IMR-90 (cell line): ENCODE measurements around the gene SPTBN5. TPM values are rescaled to one million over a fixed set of nuclear protein-coding genes. Genes with fewer than 3 reads are reported as not detected.

Experiments
- ATAC-seq: fragments of 200-7000 bp; cut with Tn5 transposase; 2 replicates; pipeline ENCODE4 v1.9.1; 2020; ENCODE audit warnings: low read depth, mild to moderate bottlenecking, moderate library complexity
- BruUV-seq: library from RNA; stranded (reverse); fragments of 400-500 nt; replicated peaks from 2 replicates; lab custom pipeline; 2021; lab: Mats Ljungman, UMichigan
- CTCF ChIA-PET: fragments of 300-600 bp; formaldehyde crosslinking; extraction: SDS; loops from one replicate; lab custom pipeline; 2021; ENCODE audit warnings: antibody characterized with exemption; lab: Yijun Ruan, JAX
- POLR2A ChIA-PET: fragments of 300-600 bp; sonication (Branson Sonifier 250); formaldehyde crosslinking; loops from one replicate; lab custom pipeline; 2022; ENCODE audit warnings: antibody characterized with exemption; ENCODE audit not compliant: unreplicated experiment; lab: Charles Lee
- DNase-seq: peaks from one replicate; pipeline ENCODE4 v3.0.0; 2013
- H2AFZ ChIP-seq: replicated peaks from 2 replicates; pipeline ENCODE3; 2013; ENCODE audit warnings: low read length, mild to moderate bottlenecking; ENCODE audit not compliant: poor library complexity
- H2AK5ac ChIP-seq: 2 replicates; pipeline ENCODE4 v1.6.1; 2013; ENCODE audit warnings: low read depth, low read length, inconsistent platforms
- H2AK9ac ChIP-seq: replicated peaks from 2 replicates; pipeline ENCODE3; 2013; ENCODE audit warnings: mild to moderate bottlenecking, low read depth, low read length, moderate library complexity; ENCODE audit not compliant: poor library complexity
- H2BK120ac ChIP-seq: 2 replicates; pipeline ENCODE4 v1.6.1; 2013; ENCODE audit warnings: low read depth, low read length, inconsistent platforms
- H2BK15ac ChIP-seq: 3 replicates; pipeline ENCODE4 v1.6.1; 2013; ENCODE audit warnings: low read depth, low read length, inconsistent platforms
- H2BK20ac ChIP-seq: 2 replicates; pipeline ENCODE4 v1.6.1; 2013; ENCODE audit warnings: low read depth, mild to moderate bottlenecking, inconsistent platforms, low read length, moderate library complexity
- H2BK5ac ChIP-seq: 2 replicates; pipeline ENCODE4 v1.6.1; 2013; ENCODE audit warnings: mild to moderate bottlenecking, low read depth, low read length, inconsistent platforms; ENCODE audit not compliant: poor library complexity, severe bottlenecking
- H3K14ac ChIP-seq: replicated peaks from 2 replicates; pipeline ENCODE4 v1.6.1; 2013; ENCODE audit warnings: low read depth, low read length, inconsistent platforms
- H3K18ac ChIP-seq: 2 replicates; pipeline ENCODE4 v1.6.1; 2013; ENCODE audit warnings: low read depth, low read length, control low read depth
- H3K23ac ChIP-seq: 2 replicates; pipeline ENCODE4 v1.6.1; 2013; ENCODE audit warnings: low read depth, low read length, inconsistent platforms
- H3K27ac ChIP-seq: 2 replicates; pipeline ENCODE4 v1.5.1; 2013; ENCODE audit warnings: mild to moderate bottlenecking, control low read depth, low read length; ENCODE audit not compliant: insufficient read depth
- H3K27me3 ChIP-seq: 2 replicates; pipeline ENCODE4 v1.6.1; 2013; ENCODE audit warnings: low read length; ENCODE audit not compliant: control insufficient read depth, insufficient read depth
- H3K36me3 ChIP-seq: 2 replicates; pipeline ENCODE4 v1.6.1; 2013; ENCODE audit warnings: low read length, mixed read lengths; ENCODE audit not compliant: control insufficient read depth, insufficient read depth
- H3K4ac ChIP-seq: 2 replicates; pipeline ENCODE4 v1.6.1; 2013; ENCODE audit warnings: low read depth, low read length, inconsistent platforms
- H3K4me1 ChIP-seq: 2 replicates; pipeline ENCODE4 v1.6.1; 2013; ENCODE audit warnings: low read length, mixed read lengths; ENCODE audit not compliant: control insufficient read depth, insufficient read depth
- H3K4me2 ChIP-seq: 2 replicates; pipeline ENCODE4 v1.6.1; 2013; ENCODE audit warnings: low read depth, mild to moderate bottlenecking, control low read depth, low read length, moderate library complexity
- H3K4me3 ChIP-seq: 2 replicates; pipeline ENCODE4 v1.5.1; 2013; ENCODE audit warnings: low read depth, mild to moderate bottlenecking, control low read depth, low read length, moderate library complexity; ENCODE audit not compliant: insufficient read depth
- H3K56ac ChIP-seq: 2 replicates; pipeline ENCODE4 v1.6.1; 2013; ENCODE audit warnings: low read length, inconsistent platforms; ENCODE audit not compliant: insufficient read depth; ENCODE audit errors: extremely low read depth
- H3K79me1 ChIP-seq, 2 experiments: 2 replicates each; pipeline ENCODE4 v1.6.1; 2013; ENCODE audit warnings: low read length in 2 of 2, inconsistent platforms in 1 of 2, low read depth in 1 of 2
- H3K9ac ChIP-seq: 2 replicates; pipeline ENCODE4 v1.6.1; 2013; ENCODE audit warnings: low read depth, low read length, control low read depth
- H3K9me1 ChIP-seq: 2 replicates; pipeline ENCODE4 v1.6.1; 2013; ENCODE audit warnings: low read length, inconsistent platforms; ENCODE audit not compliant: insufficient read depth
- H3K9me3 ChIP-seq: 2 replicates; pipeline ENCODE4 v1.6.1; 2013; ENCODE audit warnings: low read length; ENCODE audit not compliant: control insufficient read depth, insufficient read depth
- H4K20me1 ChIP-seq: 2 replicates; pipeline ENCODE4 v1.6.1; 2013; ENCODE audit warnings: low read length, inconsistent platforms; ENCODE audit not compliant: insufficient read depth
- H4K5ac ChIP-seq: 2 replicates; pipeline ENCODE4 v1.6.1; 2013; ENCODE audit warnings: mild to moderate bottlenecking, low read depth, low read length, control low read depth
- H4K8ac ChIP-seq, 2 experiments: 2 replicates each; pipeline ENCODE4 v1.6.1; 2013; ENCODE audit warnings: low read depth in 2 of 2, low read length in 2 of 2, control low read depth in 1 of 2, inconsistent platforms in 1 of 2
- H4K91ac ChIP-seq: 2 replicates; pipeline ENCODE4 v1.6.1; 2013; ENCODE audit warnings: low read depth, low read length, inconsistent platforms; ENCODE audit not compliant: insufficient read depth
- BHLHE40 ChIP-seq: fragments of 150-350 bp; IDR thresholded peaks from 2 replicates; pipeline ENCODE4 v1.6.1; 2016; ENCODE audit warnings: mild to moderate bottlenecking, low read depth, low read length
- CEBPB ChIP-seq: IDR thresholded peaks from 2 replicates; pipeline ENCODE4 v1.6.1; 2012; ENCODE audit warnings: low read depth, low read length, improper control_type of control experiment
- CHD1 ChIP-seq: IDR thresholded peaks from 2 replicates; pipeline ENCODE4 v1.6.1; 2012; ENCODE audit warnings: low read depth, low read length, improper control_type of control experiment
- CTCF ChIP-seq: conservative IDR thresholded peaks from 2 replicates; pipeline ENCODE4 v1.5.1; 2012; ENCODE audit warnings: mild to moderate bottlenecking, low read depth, low read length, improper control_type of control experiment
- ELK1 ChIP-seq: fragments of 150-350 bp; IDR thresholded peaks from 2 replicates; pipeline ENCODE4 v1.6.1; 2016; ENCODE audit warnings: low read depth, mild to moderate bottlenecking, low read length, moderate library complexity, borderline replicate concordance
- FOS ChIP-seq: fragments of 150-350 bp; IDR thresholded peaks from 2 replicates; pipeline ENCODE4 v1.6.1; 2016; ENCODE audit warnings: low read depth, low read length
- MAFK ChIP-seq: IDR thresholded peaks from 2 replicates; pipeline ENCODE4 v1.6.1; 2012; ENCODE audit warnings: low read depth, low read length, improper control_type of control experiment
- MAZ ChIP-seq: IDR thresholded peaks from 2 replicates; pipeline ENCODE4 v1.6.1; 2012; ENCODE audit warnings: low read depth, mild to moderate bottlenecking, low read length, improper control_type of control experiment, moderate library complexity, borderline replicate concordance
- MXI1 ChIP-seq: IDR thresholded peaks from 2 replicates; pipeline ENCODE4 v1.6.1; 2012; ENCODE audit warnings: low read depth, mild to moderate bottlenecking, low read length, moderate library complexity, borderline replicate concordance
- NFE2L2 ChIP-seq: fragments of 150-350 bp; IDR thresholded peaks from 2 replicates; pipeline ENCODE4 v1.6.1; 2016; ENCODE audit warnings: low read depth, mild to moderate bottlenecking, low read length
- POLR2A ChIP-seq: IDR thresholded peaks from 2 replicates; pipeline ENCODE4 v1.6.1; 2012; ENCODE audit warnings: mild to moderate bottlenecking, low read depth, low read length
- RAD21 ChIP-seq: IDR thresholded peaks from 2 replicates; pipeline ENCODE4 v1.6.1; 2012; ENCODE audit warnings: low read length, improper control_type of control experiment
- SMC3 ChIP-seq: fragments of 150-350 bp; IDR thresholded peaks from 2 replicates; pipeline ENCODE4 v1.6.1; 2016; ENCODE audit warnings: low read depth, mild to moderate bottlenecking, antibody characterized with exemption, low read length, moderate library complexity
- USF2 ChIP-seq: fragments of 150-350 bp; IDR thresholded peaks from 2 replicates; pipeline ENCODE4 v1.6.1; 2017; ENCODE audit warnings: mild to moderate bottlenecking, antibody characterized with exemption, low read length, low read depth
- WGBS, 2 experiments: methylation state at CpG; one replicate each; pipeline versions ENCODE4 v1.1.5 to v1.1.7; 2013; ENCODE audit warnings: missing lambda C conversion rate in 2 of 2; ENCODE audit not compliant: insufficient read length in 1 of 2; ENCODE audit errors: extremely low coverage in 2 of 2; 5-methylcytosine and 5-hydroxymethylcytosine counted together
- dilution Hi-C: fragments of 300-500 bp; cut with HindIII; formaldehyde crosslinking; loops from one replicate; pipeline ENCODE4 v1.14.3; 2018; ENCODE audit warnings: low sequenced_read_pairs; ENCODE audit not compliant: unreplicated experiment
- in situ Hi-C: fragments of 300-500 bp; cut with MboI; formaldehyde crosslinking; loops from 3 replicates; pipeline ENCODE4 v1.14.3; 2019; ENCODE audit warnings: low sequenced_read_pairs, inconsistent platforms, mixed read lengths
- intact Hi-C: fragments of 100-400 bp; cut with micrococcal nuclease; formaldehyde crosslinking; loops from 2 replicates; pipeline ENCODE4 v1.10.0; 2022
- polyA plus RNA-seq, 3 experiments: library from polyadenylated mRNA; depleted of rRNA; stranded (reverse); fragments of >200 nt; gene quantifications; 2 replicates each; pipeline ENCODE4 v1.2.3, GENCODE V29; 2012; ENCODE audit warnings: low replicate concordance in 1 of 3
- total RNA-seq: library from RNA; depleted of rRNA; stranded (reverse); fragments of >200 nt; gene quantifications from 2 replicates; pipeline ENCODE4 v1.2.3, GENCODE V29; 2012

SPTBN5 gene
- total and polyA plus RNA-seq, 2 of the 4 experiments (the other 2 are of a cell fraction) = under 0.01 to 0.38 TPM

GRCh38 chr15:41798607-41799487 lies 95.0 kb downstream of the SPTBN5 start:
- BruUV-seq = no TSS peak
- peaks cover 34 to 81% of the 10 kb centered on the region in 2 experiments for H3K79me1 ChIP-seq
- H2AFZ ChIP-seq = no peak overlapping the region
- H4K91ac ChIP-seq = 0 out of 2 replicates have a peak overlapping the region, but pooled peaks have one; percentile 1
- intact Hi-C loops = no loop called here
- WGBS, 2 experiments = 60% methylated on average over 1 of the region's 9 CpGs; no CpG with 5 or more reads in 1 of the 2 experiments
- H3K27ac ChIP-seq = no peak overlapping the region
- no peak overlapping the region for H2BK15ac ChIP-seq
- no peaks in the 10 kb centered on the region for H3K9me3 ChIP-seq
- H4K5ac ChIP-seq = no peak overlapping the region
- no peak overlapping the region for H3K18ac ChIP-seq
- H4K20me1 ChIP-seq = no peaks in the 10 kb centered on the region
- dilution Hi-C loops = no loop called here
- peak overlapping the region; percentile 6; the same call in 1 of the 2 replicates for H2BK120ac ChIP-seq
- DNase-seq = no peak
- H3K36me3 ChIP-seq = peaks cover 10% of the 10 kb centered on the region
- no peak overlapping the region for H3K4me2 ChIP-seq
- H3K9me1 ChIP-seq = peaks cover 28% of the 10 kb centered on the region
- H3K4me1 ChIP-seq = peaks cover 16% of the 10 kb centered on the region
- H3K56ac ChIP-seq = no peak overlapping the region
- peak overlapping the region; percentile 16; the same call in 1 of the 2 replicates for H2BK20ac ChIP-seq
- H2AK5ac ChIP-seq = no peak overlapping the region
- no peak overlapping the region for H2AK9ac ChIP-seq
- 0 out of 2 replicates have a peak, but pooled peaks have one; percentile 19 for ATAC-seq
- no peak overlapping the region for H3K4me3 ChIP-seq
- no peak overlapping the region for H2BK5ac ChIP-seq
- no peak overlapping the region for H3K9ac ChIP-seq
- no peak overlapping the region for H4K8ac ChIP-seq
- H3K23ac ChIP-seq = peak overlapping the region; percentile 60; the same call in 1 of the 2 replicates
- ChIA-PET POLR2A (no interaction called here), CTCF (no interaction called here)
- H3K14ac ChIP-seq = peak overlapping the region; percentile 25
- H3K4ac ChIP-seq = peak overlapping the region; percentile 36; the same call in 1 of the 2 replicates
- in situ Hi-C loops = no loop called here
- H3K27me3 ChIP-seq = no peaks in the 10 kb centered on the region
- TF ChIP-seq CEBPB (no peak), MXI1 (no peak), ELK1 (no peak), BHLHE40 (no peak), RAD21 (no peak), SMC3 (no peak), FOS (no peak), NFE2L2 (no peak), USF2 (no peak), MAZ (no peak), MAFK (no peak), POLR2A (no peak), CHD1 (no peak), CTCF (no peak)
